RWPE2 (cell line): ENCODE results near the gene PIRT.

Experiments
- ATAC-seq: fragments of 200-7000 bp; cut with Tn5 transposase; 3 replicates; pipeline ENCODE4 v1.9.1; 2021; ENCODE audit warnings: low read depth
- DNase-seq: peaks from one replicate; pipeline ENCODE4 v3.0.0-alpha.2; 2020; ENCODE audit warnings: low spot score
- H3K27ac ChIP-seq: fragments of 450-650 bp; 2 replicates; pipeline ENCODE4 v1.5.1; 2017; ENCODE audit warnings: mild to moderate bottlenecking; ENCODE audit not compliant: poor library complexity, severe bottlenecking
- H3K27me3 ChIP-seq: fragments of 250-450 bp; sonication (Bioruptor Pico); 2 replicates; pipeline ENCODE4 v1.5.1; 2021; ENCODE audit warnings: mild to moderate bottlenecking, moderate library complexity; ENCODE audit not compliant: insufficient read depth, poor library complexity, severe bottlenecking
- H3K36me3 ChIP-seq: fragments of 250-450 bp; sonication (Bioruptor Pico); 2 replicates; pipeline ENCODE4 v1.5.1; 2020; ENCODE audit warnings: low read depth, mild to moderate bottlenecking, moderate library complexity
- H3K4me1 ChIP-seq: fragments of 250-450 bp; sonication (Bioruptor Pico); 2 replicates; pipeline ENCODE4 v1.5.1; 2021; ENCODE audit warnings: mild to moderate bottlenecking, moderate library complexity; ENCODE audit not compliant: insufficient read depth, poor library complexity, severe bottlenecking
- H3K4me3 ChIP-seq: fragments of 250-450 bp; sonication (Bioruptor Pico); 2 replicates; pipeline ENCODE4 v1.5.1; 2021; ENCODE audit warnings: mild to moderate bottlenecking, moderate library complexity; ENCODE audit not compliant: severe bottlenecking
- H3K9me3 ChIP-seq: fragments of 250-450 bp; sonication (Bioruptor Pico); 2 replicates; pipeline ENCODE4 v1.5.1; 2021; ENCODE audit warnings: mild to moderate bottlenecking, moderate library complexity; ENCODE audit not compliant: severe bottlenecking
- TF ChIP-seq, protein P1 (sequence below): fragments of 450-650 bp; IDR thresholded peaks from one replicate; pipeline ENCODE4 v1.5.1; 2017; ENCODE audit warnings: mild to moderate bottlenecking, moderate library complexity; ENCODE audit not compliant: poor library complexity, severe bottlenecking

The PIRT gene

DNA sequence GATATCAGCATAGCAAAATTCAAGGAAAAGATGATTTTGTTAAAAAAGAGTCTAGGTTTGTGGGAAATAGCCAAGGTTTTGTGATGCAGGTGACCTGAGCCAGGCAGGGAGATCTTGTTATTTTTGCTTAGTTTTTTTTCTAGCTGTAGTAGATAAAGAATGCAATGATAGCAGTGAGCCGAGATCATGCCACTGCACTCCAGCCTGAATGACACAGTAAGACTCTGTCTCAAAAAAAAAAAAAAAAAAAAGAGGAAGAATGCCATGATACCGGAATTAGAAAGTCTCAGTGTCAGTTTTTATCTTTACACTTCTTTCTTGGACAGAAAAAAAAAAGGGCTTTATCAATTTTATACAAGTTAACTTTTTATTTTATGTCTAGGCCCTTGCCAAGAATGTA lies 61.5 kb downstream of the PIRT start:
- H3K36me3 ChIP-seq, result no peaks in the 10 kb centered on the region
- no peaks in the 10 kb centered on the region for H3K4me1 ChIP-seq
- H3K27ac ChIP-seq, result no peak overlapping the region
- H3K9me3 ChIP-seq, result no peaks in the 10 kb centered on the region
- no peaks in the 10 kb centered on the region for H3K27me3 ChIP-seq
- TF ChIP-seq, protein P1, sequence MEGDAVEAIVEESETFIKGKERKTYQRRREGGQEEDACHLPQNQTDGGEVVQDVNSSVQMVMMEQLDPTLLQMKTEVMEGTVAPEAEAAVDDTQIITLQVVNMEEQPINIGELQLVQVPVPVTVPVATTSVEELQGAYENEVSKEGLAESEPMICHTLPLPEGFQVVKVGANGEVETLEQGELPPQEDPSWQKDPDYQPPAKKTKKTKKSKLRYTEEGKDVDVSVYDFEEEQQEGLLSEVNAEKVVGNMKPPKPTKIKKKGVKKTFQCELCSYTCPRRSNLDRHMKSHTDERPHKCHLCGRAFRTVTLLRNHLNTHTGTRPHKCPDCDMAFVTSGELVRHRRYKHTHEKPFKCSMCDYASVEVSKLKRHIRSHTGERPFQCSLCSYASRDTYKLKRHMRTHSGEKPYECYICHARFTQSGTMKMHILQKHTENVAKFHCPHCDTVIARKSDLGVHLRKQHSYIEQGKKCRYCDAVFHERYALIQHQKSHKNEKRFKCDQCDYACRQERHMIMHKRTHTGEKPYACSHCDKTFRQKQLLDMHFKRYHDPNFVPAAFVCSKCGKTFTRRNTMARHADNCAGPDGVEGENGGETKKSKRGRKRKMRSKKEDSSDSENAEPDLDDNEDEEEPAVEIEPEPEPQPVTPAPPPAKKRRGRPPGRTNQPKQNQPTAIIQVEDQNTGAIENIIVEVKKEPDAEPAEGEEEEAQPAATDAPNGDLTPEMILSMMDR, result no peak
- ATAC-seq (no peak), DNase-seq (no peak)
- H3K4me3 ChIP-seq, result no peak overlapping the region

DNA sequence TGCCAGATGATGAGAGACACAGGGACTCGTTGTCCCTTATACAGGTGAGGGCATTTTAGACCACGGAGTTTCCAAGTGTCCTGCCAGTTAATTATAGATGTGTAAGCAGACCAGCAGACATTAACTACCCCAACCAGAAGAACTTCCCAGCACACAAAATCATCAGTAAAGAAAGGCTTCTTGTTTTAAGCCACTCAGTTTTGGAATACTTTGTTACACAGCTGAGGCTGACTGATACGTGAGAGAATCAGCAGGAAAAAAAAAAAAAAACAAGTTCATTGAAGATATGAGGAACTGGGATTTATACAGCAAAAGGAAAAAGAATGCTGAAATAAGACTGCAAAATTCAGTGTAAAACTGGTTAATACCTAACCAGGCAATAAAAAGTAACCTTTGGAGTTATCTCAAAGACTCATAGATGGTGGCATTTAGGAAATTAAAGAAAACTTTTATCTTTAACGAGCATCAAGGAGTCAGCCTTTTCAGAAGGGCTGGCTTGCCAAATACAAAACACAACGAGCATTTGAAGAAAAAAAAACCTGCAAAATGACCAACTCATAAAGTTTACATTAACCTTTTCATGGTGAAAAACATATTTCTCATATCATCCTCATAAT lies 62.0 kb downstream of the PIRT start:
- H3K4me1 ChIP-seq, result no peaks in the 10 kb centered on the region
- TF ChIP-seq, protein P1, result no peak
- no peak overlapping the region for H3K4me3 ChIP-seq
- H3K9me3 ChIP-seq, result no peaks in the 10 kb centered on the region
- ATAC-seq, result no peak
- no peak overlapping the region for H3K27ac ChIP-seq
- no peak for DNase-seq
- no peaks in the 10 kb centered on the region for H3K36me3 ChIP-seq
- no peaks in the 10 kb centered on the region for H3K27me3 ChIP-seq

DNA sequence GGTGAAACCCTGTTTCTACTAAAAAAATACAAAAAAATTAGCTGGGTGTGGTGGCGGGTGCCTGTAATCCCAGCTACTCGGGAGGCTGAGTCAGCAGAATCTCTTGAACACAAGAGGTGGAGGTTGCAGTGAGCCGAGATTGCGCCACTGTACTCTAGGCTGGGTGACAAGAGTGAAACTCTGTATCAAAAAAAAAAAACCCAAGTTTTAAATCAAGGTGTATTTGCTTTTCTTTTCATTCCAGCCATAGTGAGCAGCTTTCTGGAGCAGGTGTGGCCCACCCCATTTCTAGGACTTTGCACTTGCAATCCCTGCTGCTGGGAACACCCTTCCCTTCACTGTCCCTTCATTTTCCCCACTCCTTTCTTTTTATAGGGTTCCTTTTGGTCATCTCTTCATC lies 62.8 kb downstream of the PIRT start:
- Histone ChIP-seq H3K4me1 (no peaks in the 10 kb centered on the region), H3K4me3 (no peak overlapping the region), H3K27me3 (no peaks in the 10 kb centered on the region), H3K9me3 (no peaks in the 10 kb centered on the region), H3K27ac (no peak overlapping the region), H3K36me3 (no peaks in the 10 kb centered on the region)
- no peak for ATAC-seq
- TF ChIP-seq, protein P1, result no peak
- DNase-seq, result no peak

DNA sequence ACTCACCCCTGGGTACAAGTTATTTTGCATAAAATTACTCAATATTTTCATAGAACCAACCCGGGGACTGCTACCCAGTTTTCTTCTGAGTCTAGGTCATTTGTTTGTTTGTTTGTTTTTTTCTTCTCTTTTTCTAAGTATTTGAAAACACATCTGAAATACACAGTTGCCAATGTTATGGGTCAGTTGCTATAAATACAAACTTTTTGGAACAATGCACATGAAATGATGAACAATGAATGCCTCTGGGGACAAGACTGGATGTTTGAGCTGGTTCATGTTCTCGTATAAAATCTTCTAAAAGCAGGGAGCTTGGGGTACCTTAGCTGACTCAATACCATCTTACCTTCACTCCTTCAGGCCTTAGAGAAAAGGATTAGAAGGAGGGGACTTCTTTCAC lies 64.5 kb downstream of the PIRT start:
- Histone ChIP-seq H3K27me3 (no peaks in the 10 kb centered on the region), H3K4me1 (no peaks in the 10 kb centered on the region), H3K4me3 (no peak overlapping the region), H3K36me3 (no peaks in the 10 kb centered on the region), H3K9me3 (no peaks in the 10 kb centered on the region), H3K27ac (no peak overlapping the region)
- no peak for DNase-seq
- ATAC-seq, result no peak
- TF ChIP-seq, protein P1, result no peak
